GM18499 (cell line): ENCODE measurements around the gene EFTUD2.

Experiments used
- ATAC-seq: cut with Tn5 transposase; IDR thresholded peaks from one replicate; pipeline ENCODE4 v1.9.1; 2021; ENCODE audit warnings: moderate number of reproducible peaks; ENCODE audit not compliant: insufficient read depth, unreplicated experiment

The EFTUD2 gene

DNA sequence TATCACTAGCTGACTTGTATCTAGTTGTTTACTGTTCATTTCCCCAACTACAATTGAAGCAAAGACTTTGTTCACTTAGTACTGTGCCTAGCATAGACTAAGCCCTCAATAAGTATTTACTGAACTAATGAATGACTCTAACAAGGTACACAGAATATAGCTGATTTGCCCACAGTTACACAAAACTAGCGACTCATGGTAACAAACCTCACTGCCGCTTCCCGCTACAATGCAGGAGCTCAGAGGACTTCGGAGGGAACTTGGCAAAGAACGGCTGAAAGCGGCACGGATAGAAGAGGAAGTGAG is 524 bp downstream of the EFTUD2 start:
- no peak for ATAC-seq

DNA sequence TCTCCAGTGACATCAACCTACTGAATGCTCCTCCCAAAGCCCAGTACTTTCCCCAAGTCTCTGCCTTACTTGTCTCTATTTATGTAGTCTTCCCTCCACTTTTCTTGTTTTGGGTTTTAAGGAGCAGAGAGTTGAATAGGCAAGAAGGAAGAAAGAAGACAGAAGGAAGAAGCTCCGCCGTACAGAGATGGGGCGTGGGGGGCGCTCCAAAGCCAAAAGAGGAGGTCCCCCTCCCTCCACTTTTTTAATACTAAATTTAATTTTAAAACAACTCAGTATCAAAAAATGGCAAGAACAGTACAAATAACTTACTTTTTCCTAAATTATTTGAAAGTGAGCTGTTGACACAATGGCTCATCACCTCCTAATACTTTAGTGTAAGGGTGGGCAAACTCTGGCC is 4.6 kb downstream of the EFTUD2 start:
- ATAC-seq, result no peak

DNA sequence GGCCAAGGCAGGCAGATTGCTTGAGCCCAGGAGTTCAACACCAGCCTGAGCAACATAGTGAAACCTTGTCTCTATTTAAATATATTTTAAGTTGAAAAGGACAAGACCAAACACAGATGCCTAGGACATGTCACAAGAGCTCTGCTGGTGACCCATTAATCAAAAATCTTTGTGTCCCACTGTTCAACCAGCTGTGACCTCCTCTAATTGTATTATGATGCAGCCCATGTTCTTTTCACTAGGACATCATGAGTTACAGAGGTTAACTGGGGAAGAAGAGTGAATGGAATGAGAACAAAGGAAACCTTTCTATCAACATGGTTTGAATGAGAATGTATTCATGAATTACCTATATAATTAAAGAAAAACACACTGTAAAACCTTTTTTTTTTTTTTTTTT is 7.0 kb downstream of the EFTUD2 start:
- no peak for ATAC-seq

DNA sequence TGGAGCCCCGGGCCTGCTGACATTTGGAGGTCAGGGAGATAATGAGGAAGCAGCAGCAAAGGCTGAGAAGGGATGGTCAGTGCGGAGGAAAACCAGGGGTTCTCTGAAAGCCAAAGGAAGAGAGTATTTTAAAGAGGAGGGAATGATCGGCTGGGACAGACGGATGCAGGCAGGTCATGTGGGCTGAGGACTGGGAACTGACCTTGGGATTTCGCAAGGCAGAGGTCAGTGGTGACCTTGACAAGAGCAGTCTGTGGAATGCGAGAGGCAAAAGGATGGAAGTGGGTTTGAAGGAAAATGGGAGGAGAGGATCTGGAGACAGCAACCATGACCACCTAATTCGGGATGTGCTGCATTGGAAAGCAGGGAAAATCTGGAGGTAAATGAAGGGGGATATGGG is 10.2 kb downstream of the EFTUD2 start:
- no peak for ATAC-seq

DNA sequence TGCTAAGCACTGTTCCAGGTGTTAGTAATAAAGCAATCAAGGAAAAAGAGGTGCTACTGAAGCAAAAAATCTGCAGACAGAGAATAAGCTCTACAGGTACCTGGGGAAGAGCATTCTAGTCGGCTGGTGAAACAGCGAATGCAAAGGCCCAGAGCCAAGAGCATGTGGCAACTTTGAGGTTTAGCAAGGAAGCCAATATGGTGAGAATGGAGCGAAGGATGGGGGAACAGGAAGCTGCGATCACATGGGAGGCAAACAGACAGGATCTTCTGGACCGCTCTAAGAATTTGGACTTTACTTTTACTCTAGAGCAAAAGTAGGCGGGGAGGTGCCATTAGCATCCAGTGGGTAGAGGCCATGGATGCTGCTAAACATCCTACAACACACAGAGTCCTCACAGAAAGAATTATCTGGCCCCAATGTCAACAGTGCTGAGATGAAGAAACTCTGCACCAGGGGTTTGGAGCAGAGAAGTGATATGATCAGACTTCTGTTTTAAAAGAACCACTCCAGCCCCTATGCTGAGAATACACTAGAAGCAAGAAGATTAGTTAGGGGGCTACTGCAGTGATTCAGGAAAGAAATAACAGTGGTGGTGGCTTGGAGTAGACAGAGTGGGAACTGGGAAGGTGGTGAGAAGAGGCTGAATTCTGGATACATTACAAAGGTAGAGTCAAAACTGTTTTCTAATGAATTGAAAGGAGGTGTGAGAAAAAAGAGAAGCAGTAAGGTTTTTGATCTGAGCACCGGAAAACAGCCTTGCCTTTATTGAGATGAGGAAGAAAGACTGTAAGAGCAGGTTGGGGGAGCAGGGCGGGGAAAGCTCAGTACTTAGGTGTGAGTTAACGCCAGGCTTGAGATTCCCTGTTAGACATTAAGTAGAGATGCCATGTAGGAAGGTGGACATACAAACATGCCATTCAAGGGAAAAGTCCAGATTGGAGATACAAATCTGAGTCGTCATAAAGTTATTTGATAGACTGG is 11.0 kb downstream of the EFTUD2 start:
- ATAC-seq, result no peak

DNA sequence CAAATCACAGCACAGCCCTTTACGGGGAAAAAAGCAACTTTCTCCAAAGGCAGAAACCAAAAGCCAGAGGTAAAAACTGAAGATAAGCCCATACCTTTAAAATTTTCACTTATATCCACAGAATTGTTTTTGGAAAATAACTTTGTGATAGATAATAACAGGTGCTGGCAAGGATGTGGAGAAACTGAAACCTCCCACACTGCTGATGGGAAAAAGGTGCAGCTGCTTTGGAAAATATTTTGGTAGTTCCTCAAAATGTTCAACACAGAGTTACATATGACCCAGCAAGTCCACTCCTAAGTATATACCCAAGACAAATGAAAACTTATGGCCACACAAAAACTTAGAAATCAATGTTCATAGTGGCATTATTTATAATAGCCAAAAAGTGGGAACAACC is 12.2 kb downstream of the EFTUD2 start:
- no peak for ATAC-seq

DNA sequence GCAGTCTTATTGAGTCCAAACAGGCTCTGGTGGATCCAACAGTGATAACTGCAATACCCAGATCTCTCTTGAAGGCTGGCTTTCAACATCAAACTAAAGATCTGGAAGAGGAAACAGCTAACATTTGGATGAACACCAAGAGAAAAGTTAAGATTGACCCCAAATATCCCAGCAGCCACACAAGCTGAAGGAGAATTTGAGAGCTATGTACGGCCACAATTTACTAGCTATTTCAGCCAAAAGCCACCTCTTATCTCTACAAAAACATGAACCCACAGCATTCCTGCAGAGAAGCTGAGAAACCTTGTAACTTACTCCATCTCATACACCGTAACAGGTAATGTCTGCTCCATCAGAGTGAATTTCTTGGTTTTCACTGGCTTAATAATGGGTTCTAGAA is 14.3 kb downstream of the EFTUD2 start:
- ATAC-seq, result no peak

DNA sequence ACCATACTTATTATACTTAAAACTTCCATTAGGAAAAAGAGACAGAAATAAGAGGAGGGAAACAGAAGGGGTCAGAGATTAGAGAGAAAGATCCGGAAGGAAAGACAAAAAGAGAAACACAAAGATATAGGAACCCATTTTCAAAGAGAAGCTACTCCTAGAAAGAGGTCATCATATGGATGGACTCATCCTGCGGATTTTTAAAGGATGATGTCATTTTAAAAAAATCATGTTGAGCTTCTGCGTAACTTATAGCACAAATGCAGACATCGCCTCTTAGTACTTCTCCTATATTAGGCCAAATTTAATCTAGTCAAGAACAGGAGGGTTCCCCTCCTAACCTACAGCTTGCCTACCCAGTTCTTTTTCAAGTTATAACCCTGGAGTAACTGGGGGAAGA is 18.1 kb downstream of the EFTUD2 start:
- ATAC-seq, result no peak

DNA sequence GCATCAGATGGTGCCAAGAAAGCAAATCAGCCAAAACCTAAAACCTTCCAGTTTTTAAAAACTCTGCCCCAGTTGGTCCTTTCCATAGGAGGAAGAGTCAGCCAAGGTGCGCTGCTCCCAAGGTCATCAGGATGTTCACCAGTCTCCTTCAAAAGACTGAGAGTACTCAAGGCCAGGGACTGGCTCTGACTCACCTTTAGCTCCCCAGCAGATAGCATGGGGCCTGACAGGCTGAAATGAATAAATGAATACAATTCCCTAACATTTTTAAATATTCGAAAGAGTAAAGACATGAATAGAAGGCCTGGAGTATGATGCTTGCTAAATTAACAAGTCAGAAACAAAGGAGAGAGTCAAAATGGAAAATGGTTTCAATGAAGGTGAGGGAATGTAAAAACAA is 19.2 kb downstream of the EFTUD2 start:
- ATAC-seq, result no peak

DNA sequence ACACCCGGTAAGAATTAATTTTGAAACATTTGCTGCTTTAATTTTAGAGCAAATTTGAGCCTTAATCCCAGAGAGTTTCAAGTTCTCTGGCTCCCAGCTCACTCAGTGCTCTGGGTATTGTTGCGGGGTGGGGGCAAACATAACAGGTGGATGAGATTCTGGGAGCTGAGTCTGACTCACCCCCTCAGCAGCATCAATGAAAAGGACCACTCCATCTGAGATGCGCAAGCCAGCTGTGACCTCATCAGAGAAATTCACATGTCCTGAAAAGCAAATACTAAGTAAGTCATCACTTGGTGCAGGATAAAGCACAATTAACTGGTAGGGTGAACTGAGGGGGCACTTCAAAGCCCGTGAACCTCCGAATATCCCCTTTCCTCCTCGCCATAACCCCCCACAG is 19.9 kb downstream of the EFTUD2 start:
- no peak for ATAC-seq

DNA sequence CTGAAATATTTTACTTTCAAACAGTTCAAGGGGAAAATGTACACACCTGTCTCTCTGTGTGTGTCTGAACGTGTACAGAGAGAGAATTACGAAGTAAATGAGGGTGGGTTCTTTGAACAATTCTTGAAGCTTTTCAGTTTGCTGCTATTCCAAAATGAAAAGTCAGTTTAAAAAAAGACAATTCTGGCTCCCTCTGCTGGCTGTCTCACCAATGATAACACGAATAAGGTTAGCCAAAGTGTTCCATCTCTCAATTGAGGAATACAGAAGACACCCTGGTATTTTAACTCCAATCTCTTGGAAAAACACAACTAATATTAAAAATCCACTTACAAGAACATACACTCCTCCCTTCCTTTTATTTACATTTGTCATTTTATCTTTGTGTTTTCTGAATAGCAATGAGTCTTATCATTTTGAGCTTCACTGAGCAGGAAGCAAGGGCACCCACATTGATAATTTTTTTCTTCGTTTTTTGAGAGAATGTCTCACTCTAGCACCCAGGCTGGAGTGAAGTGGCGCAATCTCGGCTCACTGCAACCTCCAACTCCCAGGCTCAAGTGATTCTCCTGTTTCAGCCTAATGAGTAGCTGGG is 20.5 kb downstream of the EFTUD2 start:
- no peak for ATAC-seq

DNA sequence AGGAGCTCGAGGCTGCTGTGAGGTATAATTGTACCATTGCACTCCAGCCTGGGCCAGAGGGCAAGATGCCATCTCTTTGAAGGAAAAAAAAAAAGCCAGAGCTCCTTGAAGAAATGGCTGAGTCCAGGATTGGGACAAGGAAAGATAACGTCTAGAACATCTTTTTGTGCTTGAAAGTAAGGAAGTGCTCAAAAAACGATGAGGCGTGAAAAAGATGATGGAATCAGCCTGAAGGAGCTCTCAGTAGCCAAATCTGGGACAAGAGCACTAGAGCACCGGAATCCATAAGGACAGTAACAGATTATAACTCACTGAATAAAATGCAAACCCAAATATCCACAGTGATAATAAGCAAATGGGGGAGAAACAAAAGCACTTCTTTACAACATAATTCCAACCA is 22.1 kb downstream of the EFTUD2 start:
- ATAC-seq, result no peak

DNA sequence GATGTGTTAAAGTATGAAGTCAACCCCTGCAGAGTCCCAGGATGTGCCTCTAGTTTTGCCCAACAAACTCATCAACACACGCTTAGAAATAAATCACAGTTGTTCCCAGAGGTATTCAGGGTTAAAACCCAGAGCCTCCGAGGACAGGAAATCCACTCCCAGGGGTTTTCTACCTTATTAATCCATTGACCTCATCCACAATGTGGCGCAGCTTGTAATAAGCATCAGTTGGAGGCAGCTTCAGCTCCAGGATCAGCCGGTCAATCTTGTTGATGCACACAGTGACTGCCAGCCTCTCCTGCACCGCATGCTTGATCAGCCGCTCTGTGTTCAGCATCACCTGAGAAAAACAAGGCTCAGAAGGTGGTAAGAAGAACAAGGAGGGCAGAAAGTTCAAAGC is 23.5 kb downstream of the EFTUD2 start:
- no peak for ATAC-seq

DNA sequence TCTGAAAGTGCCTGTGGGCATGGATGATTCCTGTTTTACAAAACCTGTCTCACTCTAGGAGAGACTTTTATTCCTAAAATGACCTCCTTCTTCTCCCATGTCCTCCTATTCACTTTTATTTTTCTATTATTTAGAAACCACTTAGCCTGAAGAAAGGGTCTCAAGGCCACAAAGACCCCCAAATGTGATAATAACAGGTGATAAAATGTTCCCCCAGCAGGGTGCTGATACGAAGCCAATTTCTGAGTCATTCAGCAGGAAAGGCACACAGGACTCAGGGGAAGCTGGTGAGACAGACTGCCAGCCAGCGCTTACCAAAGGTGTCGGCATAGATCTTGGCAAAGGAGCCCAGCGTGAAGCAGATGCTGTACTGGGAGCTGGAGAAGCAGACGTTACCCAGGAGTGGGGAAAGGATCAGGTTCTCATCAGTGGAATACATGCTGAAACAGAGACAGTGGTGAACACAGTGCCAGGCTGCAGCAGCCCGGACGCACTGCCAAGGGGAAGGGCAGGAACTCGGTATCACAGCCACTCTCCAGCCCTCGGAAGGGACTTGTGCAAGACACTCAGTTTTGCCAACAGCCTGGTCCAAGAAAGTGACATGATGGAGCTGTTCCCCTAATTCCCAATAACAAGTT is 27.0 kb downstream of the EFTUD2 start:
- ATAC-seq, result no peak

DNA sequence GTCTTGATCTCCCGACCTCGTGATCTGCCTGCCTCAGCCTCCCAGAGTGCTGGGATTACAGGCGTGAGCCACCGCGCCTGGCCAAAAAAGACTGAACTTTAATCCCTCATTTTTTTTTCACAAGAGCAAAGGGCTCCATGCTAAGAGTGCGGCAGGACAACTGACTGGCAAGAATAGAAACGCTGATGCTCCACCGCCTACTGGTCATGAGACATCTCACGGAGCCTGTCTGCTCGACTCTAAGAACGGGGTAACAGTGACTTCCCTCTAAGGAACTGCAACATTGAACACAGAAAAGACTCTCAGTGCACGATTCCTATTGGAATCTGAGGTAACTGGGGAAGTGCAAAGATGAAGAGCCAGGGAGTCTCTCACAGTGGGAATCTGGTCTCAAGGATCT is 27.7 kb downstream of the EFTUD2 start:
- ATAC-seq, result no peak

DNA sequence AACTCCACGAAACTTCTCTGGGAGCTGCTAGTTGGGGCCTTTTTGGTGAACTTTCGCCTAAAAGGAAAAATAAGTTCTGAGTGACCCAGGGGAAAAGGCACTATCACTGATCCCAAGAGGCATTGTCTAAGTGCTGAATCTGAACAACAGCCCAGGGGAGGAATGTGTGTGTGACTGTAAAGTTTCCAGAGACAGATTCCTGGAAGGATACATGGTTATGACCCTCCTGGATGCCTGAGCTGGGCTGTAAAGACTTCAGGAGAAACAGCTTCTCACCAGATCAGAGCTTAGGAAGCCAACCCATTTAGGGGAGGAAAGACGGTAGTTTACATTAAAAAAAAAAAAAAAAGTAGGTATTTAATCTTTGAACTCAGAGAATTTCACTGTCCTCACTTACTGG is 31.4 kb downstream of the EFTUD2 start:
- ATAC-seq, result no peak

DNA sequence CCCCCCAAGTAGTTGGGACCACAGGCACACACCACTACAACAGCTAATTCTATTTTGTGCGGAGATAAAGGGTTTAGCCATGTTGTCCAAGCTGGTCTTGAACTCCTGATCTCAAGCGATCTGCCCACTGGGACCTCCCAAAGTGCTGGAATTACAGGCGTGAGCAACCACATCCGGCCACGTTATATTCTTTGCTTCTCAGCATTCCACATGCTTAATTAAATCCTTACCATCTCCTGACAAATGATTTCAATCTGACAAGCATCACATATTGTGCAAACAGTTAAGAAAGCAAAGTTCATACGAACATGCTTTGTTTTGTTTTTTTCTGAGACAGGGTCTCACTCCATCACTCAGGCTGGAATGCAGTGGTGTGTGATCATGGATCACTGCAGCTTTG is 33.3 kb downstream of the EFTUD2 start:
- no peak for ATAC-seq

DNA sequence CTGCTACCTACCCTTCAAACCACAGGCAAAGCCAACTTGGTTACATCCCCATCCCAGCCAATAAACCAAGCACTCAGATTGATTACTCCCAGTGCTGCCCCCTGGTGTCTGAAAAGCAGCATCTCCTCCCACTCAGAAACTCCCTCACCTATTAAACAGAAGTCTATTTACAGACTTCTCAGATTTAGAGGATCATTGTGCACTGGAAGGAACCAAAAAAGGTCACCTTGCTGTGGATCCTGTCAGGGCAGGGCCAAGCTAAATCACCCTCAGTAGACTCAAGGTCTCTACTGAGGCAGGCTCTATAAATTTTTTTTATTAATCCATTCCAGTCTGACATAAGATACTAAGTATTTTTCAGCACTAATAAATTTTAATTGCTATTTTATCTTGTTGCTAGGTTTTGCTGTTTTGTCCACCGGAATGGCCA is 34.0 kb downstream of the EFTUD2 start:
- ATAC-seq, result no peak

DNA sequence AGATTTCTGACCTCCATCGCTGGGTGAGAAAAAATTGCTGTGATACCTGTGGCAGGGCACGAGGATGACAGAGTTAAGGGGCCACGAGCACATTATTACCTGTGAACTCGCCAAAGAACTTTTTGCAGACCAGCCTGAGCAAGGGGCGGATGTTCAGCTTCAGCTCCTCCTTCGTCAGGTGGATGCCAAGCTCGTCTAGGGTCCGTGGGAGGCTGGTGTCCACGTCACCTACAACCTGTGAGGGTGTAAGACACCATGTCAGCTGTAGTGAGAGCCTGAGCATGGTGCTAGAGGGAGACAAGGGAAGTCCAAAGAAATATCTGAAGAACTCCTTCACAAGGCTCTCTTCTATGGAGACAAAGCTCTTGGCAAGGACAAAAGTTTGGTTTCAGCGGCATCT is 34.4 kb downstream of the EFTUD2 start:
- ATAC-seq, result no peak

DNA sequence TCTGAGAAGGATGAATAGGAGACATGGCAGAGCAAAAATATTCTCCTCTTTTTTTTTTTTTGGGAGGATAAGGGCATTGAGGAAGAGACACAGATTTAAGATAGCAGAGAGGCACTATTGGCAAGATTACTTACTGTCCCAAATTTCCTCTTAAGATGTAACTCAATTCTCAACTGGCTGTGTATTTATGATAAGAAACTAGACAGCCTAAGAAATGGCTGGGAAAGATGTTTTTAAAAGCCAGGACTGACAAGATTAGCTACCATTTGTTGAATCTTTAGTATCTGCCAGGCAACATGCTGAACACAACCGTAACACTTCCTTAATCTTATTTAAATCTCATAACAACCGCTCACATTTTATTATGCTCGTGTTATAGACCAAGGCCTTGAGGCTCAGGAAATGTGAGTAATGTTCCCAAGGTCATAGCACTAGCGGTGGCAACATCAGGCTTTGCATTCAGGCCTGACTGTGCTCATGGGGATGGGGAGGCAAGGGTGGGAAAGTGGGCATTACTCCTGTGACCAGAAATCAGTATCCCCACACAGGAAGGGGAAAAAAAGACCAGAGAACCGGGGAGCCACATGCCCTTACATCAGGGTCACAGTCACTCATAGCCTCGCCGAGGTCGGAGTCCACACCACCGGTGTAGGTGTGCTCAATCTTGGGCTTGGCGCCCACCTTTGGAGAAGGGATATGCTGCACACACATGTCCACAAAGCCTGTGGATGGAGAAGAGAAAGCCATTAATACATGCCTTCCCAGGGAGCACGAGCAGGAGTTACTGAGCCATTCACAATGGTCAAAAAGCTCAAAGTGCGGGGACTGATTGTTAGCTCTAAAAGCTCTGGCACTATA is 36.0 kb downstream of the EFTUD2 start:
- no peak for ATAC-seq
